PFSK-1 (cell line): ENCODE data around the gene PSAPL1.

Experiments
- POLR2AphosphoS5 ChIP-seq: IDR thresholded peaks from 2 replicates; pipeline ENCODE4 v1.6.1; 2012; ENCODE audit warnings: low read depth, mild to moderate bottlenecking, control low read depth, low read length, moderate library complexity
- SIN3A ChIP-seq: IDR thresholded peaks from 2 replicates; pipeline ENCODE4 v1.6.1; 2012; ENCODE audit warnings: mild to moderate bottlenecking, low read length, moderate library complexity, borderline replicate concordance; ENCODE audit not compliant: insufficient read depth
- TAF1 ChIP-seq: IDR thresholded peaks from 2 replicates; pipeline ENCODE4 v1.6.1; 2012; ENCODE audit warnings: low read length, control low read depth, borderline replicate concordance; ENCODE audit not compliant: insufficient read depth

DNA sequence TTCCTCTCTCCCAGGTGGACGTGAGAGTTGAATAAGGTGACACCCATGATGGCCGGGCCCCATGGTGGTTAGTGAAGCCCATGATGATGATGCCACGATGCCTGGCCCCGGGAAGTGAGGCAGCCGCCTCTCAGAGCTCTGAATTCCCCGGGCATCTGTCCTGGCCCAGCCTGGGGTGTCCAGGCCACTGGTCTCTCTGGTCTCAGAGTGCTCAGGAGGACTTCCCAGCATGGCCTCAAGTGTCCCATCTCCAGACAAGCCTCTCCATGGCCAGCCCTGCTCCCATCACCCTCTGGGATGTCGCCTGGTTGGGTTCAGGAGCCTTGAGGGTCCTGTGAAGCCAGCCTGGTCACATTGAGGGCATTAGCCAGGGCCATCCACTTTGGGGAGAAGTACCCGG lies 24.7 kb upstream of the PSAPL1 start:
- no peak for TF ChIP-seq TAF1
- no peak for TF ChIP-seq POLR2AphosphoS5
- no peak for TF ChIP-seq SIN3A
